HEK293 (cell line): Measurements from ENCODE around the gene FRZB.
A peak's percentile ranks its signal among the peaks of the same experiment; 100 is the strongest.

ENCODE experiments used
- CTCF ChIA-PET: fragments of 350-600 bp; formaldehyde crosslinking; extraction: SDS; loops from one replicate; lab custom pipeline; 2021; ENCODE audit warnings: antibody characterized with exemption; lab: Yijun Ruan, JAX
- POLR2A ChIA-PET: fragments of 300-600 bp; formaldehyde crosslinking; extraction: SDS; loops from one replicate; lab custom pipeline; 2020; ENCODE audit warnings: antibody characterized with exemption, inconsistent platforms; lab: Yijun Ruan, JAX
- H3K27ac ChIP-seq: fragments of 200-500 bp; sonication (Bioruptor generic); 2 replicates; pipeline ENCODE4 v1.5.1; 2014; ENCODE audit warnings: low read depth, low read length, control low read depth, inconsistent platforms; ENCODE audit errors: extremely low read depth
- H3K36me3 ChIP-seq, 2 experiments: fragments of 200-500 bp in 1 of 2; sonication (Bioruptor generic) in 1 of 2; 1 replicate in 1 of 2; 2 replicates in 1 of 2; pipeline ENCODE4 v1.5.1; 2014 to 2017; ENCODE audit warnings: inconsistent platforms in 2 of 2, low read length in 2 of 2; ENCODE audit not compliant: control insufficient read depth in 2 of 2, insufficient read depth in 1 of 2
- H3K4me1 ChIP-seq: fragments of 200-500 bp; sonication (Bioruptor generic); 2 replicates; pipeline ENCODE4 v1.5.1; 2014; ENCODE audit warnings: mild to moderate bottlenecking, low read length, inconsistent platforms; ENCODE audit not compliant: control insufficient read depth, insufficient read depth
- H3K4me3 ChIP-seq: 2 replicates; pipeline ENCODE4 v1.5.1; 2011; ENCODE audit warnings: low read depth, mild to moderate bottlenecking, control low read depth, low read length, moderate library complexity
- H3K9me3 ChIP-seq: fragments of 200-500 bp; sonication (Bioruptor generic); 2 replicates; pipeline ENCODE4 v1.5.1; 2014; ENCODE audit warnings: low read depth, low read length, inconsistent platforms; ENCODE audit not compliant: control insufficient read depth, insufficient read depth
- GLIS1 ChIP-seq: fragments of 450-650 bp; formaldehyde crosslinking; IDR thresholded peaks from 2 replicates; pipeline ENCODE4 v1.5.1; 2016; ENCODE audit warnings: missing biosample characterization, missing genetic modification characterization
- KLF10 ChIP-seq: fragments of 450-650 bp; IDR thresholded peaks from 2 replicates; pipeline ENCODE4 v1.5.1; 2018; ENCODE audit warnings: missing biosample characterization, mild to moderate bottlenecking, missing genetic modification characterization
- KLF16 ChIP-seq: fragments of 450-650 bp; formaldehyde crosslinking; IDR thresholded peaks from 2 replicates; pipeline ENCODE4 v1.5.1; 2017; ENCODE audit warnings: missing biosample characterization, missing genetic modification characterization
- KLF9 ChIP-seq: fragments of 450-650 bp; formaldehyde crosslinking; IDR thresholded peaks from 2 replicates; pipeline ENCODE4 v1.5.1; 2016; ENCODE audit warnings: missing biosample characterization, missing genetic modification characterization, low read depth
- OSR2 ChIP-seq: fragments of 450-650 bp; formaldehyde crosslinking; IDR thresholded peaks from 2 replicates; pipeline ENCODE4 v1.5.1; 2016; ENCODE audit warnings: missing biosample characterization, missing genetic modification characterization
- PRDM6 ChIP-seq: fragments of 450-650 bp; formaldehyde crosslinking; IDR thresholded peaks from 2 replicates; pipeline ENCODE4 v1.5.1; 2017; ENCODE audit warnings: missing biosample characterization, missing genetic modification characterization
- TCF7L2 ChIP-seq: IDR thresholded peaks from 2 replicates; pipeline ENCODE4 v1.6.1; 2011; ENCODE audit warnings: low read depth, mild to moderate bottlenecking, inconsistent platforms, low read length, moderate library complexity, borderline replicate concordance
- TRIM28 ChIP-seq: IDR thresholded peaks from 2 replicates; pipeline ENCODE4 v1.6.1; 2011; ENCODE audit warnings: low read length, control low read depth, borderline replicate concordance
- WT1 ChIP-seq: fragments of 450-650 bp; formaldehyde crosslinking; IDR thresholded peaks from 2 replicates; pipeline ENCODE4 v1.5.1; 2016; ENCODE audit warnings: missing biosample characterization, missing genetic modification characterization
- ZNF112 ChIP-seq: fragments of 450-650 bp; formaldehyde crosslinking; IDR thresholded peaks from 2 replicates; pipeline ENCODE4 v1.5.0; 2017; ENCODE audit warnings: missing biosample characterization, missing genetic modification characterization
- ZNF148 ChIP-seq: fragments of 450-650 bp; formaldehyde crosslinking; IDR thresholded peaks from 2 replicates; pipeline ENCODE4 v1.5.0; 2017; ENCODE audit warnings: missing biosample characterization, missing genetic modification characterization, borderline replicate concordance
- ZNF202 ChIP-seq: fragments of 450-650 bp; formaldehyde crosslinking; IDR thresholded peaks from 2 replicates; pipeline ENCODE4 v1.5.1; 2016; ENCODE audit warnings: missing biosample characterization, missing genetic modification characterization, borderline replicate concordance
- ZNF211 ChIP-seq: fragments of 450-650 bp; formaldehyde crosslinking; IDR thresholded peaks from 2 replicates; pipeline ENCODE4 v1.5.1; 2016; ENCODE audit warnings: low read depth, missing biosample characterization, missing genetic modification characterization
- ZNF394 ChIP-seq: fragments of 450-650 bp; formaldehyde crosslinking; IDR thresholded peaks from 2 replicates; pipeline ENCODE4 v1.5.1; 2016; ENCODE audit warnings: missing biosample characterization, missing genetic modification characterization, mild to moderate bottlenecking, moderate library complexity, borderline replicate concordance
- ZNF488 ChIP-seq: fragments of 450-650 bp; formaldehyde crosslinking; IDR thresholded peaks from 2 replicates; pipeline ENCODE4 v1.5.1; 2016; ENCODE audit warnings: missing biosample characterization, missing genetic modification characterization
- ZNF513 ChIP-seq: fragments of 450-650 bp; IDR thresholded peaks from 2 replicates; pipeline ENCODE4 v1.5.1; 2018; ENCODE audit warnings: missing biosample characterization, missing genetic modification characterization
- ZNF521 ChIP-seq: fragments of 450-650 bp; formaldehyde crosslinking; IDR thresholded peaks from 2 replicates; pipeline ENCODE4 v1.5.1; 2017; ENCODE audit warnings: missing biosample characterization, mild to moderate bottlenecking, missing genetic modification characterization
- ZNF549 ChIP-seq: fragments of 450-650 bp; IDR thresholded peaks from 2 replicates; pipeline ENCODE4 v1.5.1; 2018; ENCODE audit warnings: missing biosample characterization, missing genetic modification characterization, mild to moderate bottlenecking, inconsistent platforms, moderate library complexity
- ZNF626 ChIP-seq: fragments of 450-650 bp; sonication (Bioruptor Pico); formaldehyde crosslinking; IDR thresholded peaks from 2 replicates; pipeline ENCODE4 v1.5.1; 2018; ENCODE audit warnings: missing biosample characterization, missing genetic modification characterization, inconsistent platforms
- ZNF639 ChIP-seq: fragments of 450-650 bp; formaldehyde crosslinking; IDR thresholded peaks from 2 replicates; pipeline ENCODE4 v1.5.1; 2016; ENCODE audit warnings: missing biosample characterization, missing genetic modification characterization
- ZNF701 ChIP-seq: fragments of 450-650 bp; formaldehyde crosslinking; IDR thresholded peaks from 2 replicates; pipeline ENCODE4 v1.5.1; 2016; ENCODE audit warnings: missing biosample characterization, missing genetic modification characterization
- ZNF791 ChIP-seq: fragments of 450-650 bp; formaldehyde crosslinking; IDR thresholded peaks from 2 replicates; pipeline ENCODE4 v1.5.1; 2016; ENCODE audit warnings: missing biosample characterization, missing genetic modification characterization

The FRZB gene

GRCh38 chr2:182852801-182853200 lies 13.6 kb downstream of the FRZB start (continued):
- TF ChIP-seq ZNF112: no peak
- TF ChIP-seq ZNF521 (tag by site-specific recombination): no peak
- TF ChIP-seq ZNF701 (tag by site-specific recombination): no peak
- TF ChIP-seq WT1 (tag by site-specific recombination): no peak

- H3K4me1 ChIP-seq: no peaks in the 10 kb centered on the region
- H3K27ac ChIP-seq: no peak overlapping the region
- POLR2A ChIA-PET: no interaction called here
- H3K36me3 ChIP-seq: no peaks in the 10 kb centered on the region
- TF ChIP-seq ZNF148 (tag by site-specific recombination) (no peak), GLIS1 (tag by site-specific recombination) (peak; percentile 13; the same call in 1 of the 2 replicates), WT1 (tag by site-specific recombination) (0 out of 2 replicates have a peak, but pooled peaks have one; percentile 26), OSR2 (tag by site-specific recombination) (peak; percentile 59; the same call in 1 of the 2 replicates), ZNF394 (tag by site-specific recombination) (peak; percentile 96), ZNF211 (no peak), KLF10 (tag by site-specific recombination) (peak; percentile 47), KLF9 (peak; percentile 69), KLF16 (tag by site-specific recombination) (peak; percentile 32; the same call in 1 of the 2 replicates)
- H3K9me3 ChIP-seq: no peaks in the 10 kb centered on the region
- CTCF ChIA-PET: interaction anchor here (0.6 to 0.8 kb wide), 3 partner anchors 14 to 17 kb away, joined by 3 read pairs; no protein-coding TSS in a partner anchor
- H3K4me3 ChIP-seq: no peak overlapping the region
Observed at GRCh38 chr2:182852090-182852489, 14.3 kb downstream of the FRZB start.

- ChIA-PET POLR2A (interaction anchor here (2.5 kb wide), 1 partner anchor 21 kb away, joined by 7 read pairs; no protein-coding TSS in a partner anchor), CTCF (interaction anchor here (0.5 to 1.3 kb wide), 4 partner anchors 10 to 1131 kb away, joined by 3 to 4 read pairs (median 4); no protein-coding TSS in a partner anchor)
- Histone ChIP-seq H3K9me3 (no peaks in the 10 kb centered on the region), H3K4me1 (no peaks in the 10 kb centered on the region; the same call in 1 of the 2 replicates), H3K27ac (no peak overlapping the region), H3K36me3 (no peaks in the 10 kb centered on the region), H3K4me3 (no peak overlapping the region)
- TF ChIP-seq ZNF513 (tag by site-specific recombination): no peak
- TF ChIP-seq ZNF626 (tag by site-specific recombination): no peak
- TF ChIP-seq ZNF488 (tag by site-specific recombination): no peak
- TF ChIP-seq ZNF549 (tag by site-specific recombination): no peak
- no peak for TF ChIP-seq ZNF202
- 0 out of 2 replicates have a peak, but pooled peaks have one; percentile 16 for TF ChIP-seq PRDM6 (tag by site-specific recombination)
- TF ChIP-seq ZNF791 (tag by site-specific recombination): no peak
- peak; percentile 48; the same call in 1 of the 2 replicates for TF ChIP-seq TCF7L2
- peak; percentile 34; the same call in 1 of the 2 replicates for TF ChIP-seq TRIM28
- TF ChIP-seq ZNF639 (tag by site-specific recombination): no peak
Observed at GRCh38 chr2:182845794-182846417, 20.5 kb downstream of the FRZB start.
